ENCODE results near the gene SP2. TPM values are rescaled to one million over a fixed set of nuclear protein-coding genes. Genes with fewer than 3 reads are reported as not detected.

Gene SP2
- total RNA-seq, 2 donors from 2014 or later, result 23.7 to 24.2 TPM

- Mint-ChIP-seq H3K27ac (no peak overlapping the region), H3K4me1 (peaks cover 9% of the 10 kb centered on the region)
These were observed 41.9 kb downstream of the SP2 start for GRCh38 chr17:47937941-47938340.

DNA sequence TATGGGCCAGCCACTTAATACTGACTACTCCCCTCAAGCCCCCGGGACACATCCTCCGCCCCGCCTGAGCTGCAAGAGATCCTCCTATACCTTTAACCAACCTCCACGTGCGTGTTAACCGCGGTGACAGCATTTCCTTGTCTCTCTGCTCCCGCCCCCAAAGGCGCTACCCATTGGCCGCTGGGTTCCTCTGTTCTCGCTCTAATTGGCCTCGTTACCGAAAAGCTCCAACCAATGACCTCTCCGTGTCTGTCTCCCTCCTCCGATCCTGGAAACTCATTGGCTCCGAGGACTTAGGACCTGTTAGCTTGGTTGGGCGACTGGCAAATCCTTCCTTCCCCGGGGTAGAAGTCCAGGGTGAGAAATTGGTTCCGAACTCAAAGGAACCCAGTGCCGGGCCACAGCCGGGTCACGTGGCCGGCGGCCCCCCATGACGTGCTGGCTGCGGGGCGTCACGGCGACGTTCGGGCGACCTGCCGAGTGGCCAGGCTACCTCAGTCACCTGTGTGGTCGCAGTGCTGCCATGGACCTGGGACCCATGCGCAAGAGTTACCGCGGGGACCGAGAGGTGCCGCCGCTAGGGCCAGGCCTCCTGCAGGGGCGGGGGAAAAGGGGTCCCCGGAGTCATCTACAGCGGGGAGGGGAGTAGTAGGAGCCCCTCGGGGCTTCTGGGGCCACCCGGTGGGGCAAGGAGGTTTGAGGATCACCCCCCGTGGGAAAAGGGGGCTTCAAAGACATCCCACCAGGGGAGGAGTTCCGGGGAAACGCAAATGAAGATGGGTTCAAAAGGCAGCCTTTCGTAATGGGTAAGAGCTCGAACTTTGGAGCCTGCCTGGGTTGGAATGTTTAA is 45.4 kb downstream of the SP2 start, which contains the start of gene PNPO:
Gene PNPO (plus strand): TSS at position 326 of the 850 bp plus-strand sequence. CDS start 105 bp downstream, at position 431.
- peak within 1 kb of the TSS; percentile 54 for H3K27ac Mint-ChIP-seq
- H3K36me3 Mint-ChIP-seq (ENCODE audit: low read depth), result peaks cover 21% of the 10 kb centered on the region

More at GRCh38 chr17:47937941-47938340, 41.9 kb downstream of the SP2 start:
- Mint-ChIP-seq H3K36me3 (ENCODE audit: low read depth) (no peaks in the 10 kb centered on the region), H3K27me3 (no peaks in the 10 kb centered on the region), H3K4me3 (peak overlapping the region; percentile 0), H3K9me3 (peaks cover 3% of the 10 kb centered on the region)
- ATAC-seq (replicated peaks), result peak; percentile 1

GRCh38 chr17:47942096-47942510 is 46.1 kb downstream of the SP2 start:
- H3K27ac Mint-ChIP-seq, result peak overlapping the region; percentile 54
- H3K4me3 Mint-ChIP-seq, result peak overlapping the region; percentile 73
- peaks cover 27% of the 10 kb centered on the region for H3K36me3 Mint-ChIP-seq (ENCODE audit: low read depth)
- ATAC-seq (replicated peaks), result no peak
- peaks cover 3% of the 10 kb centered on the region for H3K9me3 Mint-ChIP-seq
- peaks cover 26% of the 10 kb centered on the region for H3K4me1 Mint-ChIP-seq
- H3K27me3 Mint-ChIP-seq, result no peaks in the 10 kb centered on the region

More for the DNA sequence above, 45.4 kb downstream of the SP2 start, which contains the start of gene PNPO:
- no peaks in the 10 kb centered on the region for H3K27me3 Mint-ChIP-seq
- H3K4me3 Mint-ChIP-seq, result peak within 1 kb of the TSS; percentile 73
- H3K4me1 Mint-ChIP-seq, result peaks cover 21% of the 10 kb centered on the region
- peak; percentile 99 for ATAC-seq (replicated peaks)
- peaks cover 3% of the 10 kb centered on the region for H3K9me3 Mint-ChIP-seq

GRCh38 chr17:47942568-47942967 is 46.5 kb downstream of the SP2 start:
- H3K4me3 Mint-ChIP-seq, result peak overlapping the region; percentile 73
- H3K27ac Mint-ChIP-seq, result peak overlapping the region; percentile 54
- H3K36me3 Mint-ChIP-seq (ENCODE audit: low read depth), result peaks cover 29% of the 10 kb centered on the region
- H3K4me1 Mint-ChIP-seq, result peaks cover 27% of the 10 kb centered on the region
- H3K9me3 Mint-ChIP-seq, result peaks cover 3% of the 10 kb centered on the region
- no peak for ATAC-seq (replicated peaks)
- H3K27me3 Mint-ChIP-seq, result no peaks in the 10 kb centered on the region

- peaks cover 46% of the 10 kb centered on the region for H3K36me3 Mint-ChIP-seq (ENCODE audit: low read depth)
- no peaks in the 10 kb centered on the region for H3K27me3 Mint-ChIP-seq
- H3K4me3 Mint-ChIP-seq, result peak overlapping the region; percentile 13
- peaks cover 3% of the 10 kb centered on the region for H3K9me3 Mint-ChIP-seq
- no peak for ATAC-seq (replicated peaks)
- H3K4me1 Mint-ChIP-seq, result peaks cover 33% of the 10 kb centered on the region
- peak overlapping the region; percentile 4 for H3K27ac Mint-ChIP-seq
These were observed 49.0 kb downstream of the SP2 start for GRCh38 chr17:47945080-47945479.

GRCh38 chr17:47945529-47946508 is 49.8 kb downstream of the SP2 start:
- Mint-ChIP-seq H3K4me3 (no peak overlapping the region), H3K36me3 (ENCODE audit: low read depth) (peaks cover 46% of the 10 kb centered on the region), H3K27me3 (no peaks in the 10 kb centered on the region), H3K27ac (peak overlapping the region; percentile 4), H3K9me3 (peaks cover 3% of the 10 kb centered on the region), H3K4me1 (peaks cover 31% of the 10 kb centered on the region)
- no peak for ATAC-seq (replicated peaks)

DNA sequence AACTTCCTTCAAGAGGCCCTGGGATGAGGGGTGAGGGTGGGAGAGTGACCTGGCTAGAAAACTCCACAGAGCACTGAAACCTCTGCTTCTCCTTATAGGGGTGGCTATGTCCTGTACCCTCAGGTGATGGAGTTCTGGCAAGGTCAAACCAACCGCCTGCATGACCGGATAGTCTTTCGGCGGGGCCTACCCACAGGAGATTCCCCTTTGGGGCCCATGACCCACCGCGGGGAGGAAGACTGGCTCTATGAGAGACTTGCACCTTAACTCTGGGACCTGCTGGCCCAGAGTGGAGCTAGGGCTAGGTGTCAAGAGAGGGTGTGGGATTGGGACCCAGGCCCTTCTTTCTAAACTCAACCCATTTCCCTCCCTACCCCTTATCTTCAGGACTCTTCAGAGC is 50.5 kb downstream of the SP2 start:
- no peak for ATAC-seq (replicated peaks)
- Mint-ChIP-seq H3K9me3 (no peaks in the 10 kb centered on the region), H3K36me3 (ENCODE audit: low read depth) (peaks cover 47% of the 10 kb centered on the region), H3K4me3 (no peak overlapping the region), H3K27ac (no peak overlapping the region), H3K4me1 (peaks cover 25% of the 10 kb centered on the region), H3K27me3 (no peaks in the 10 kb centered on the region)

GRCh38 chr17:47946929-47947397 is 50.9 kb downstream of the SP2 start:
- Mint-ChIP-seq H3K36me3 (ENCODE audit: low read depth) (peaks cover 51% of the 10 kb centered on the region), H3K27me3 (no peaks in the 10 kb centered on the region), H3K4me3 (no peak overlapping the region), H3K4me1 (peaks cover 25% of the 10 kb centered on the region), H3K27ac (no peak overlapping the region), H3K9me3 (no peaks in the 10 kb centered on the region)
- ATAC-seq (replicated peaks), result peak; percentile 95

GRCh38 chr17:47948706-47949196 is 52.7 kb downstream of the SP2 start:
- Mint-ChIP-seq H3K4me3 (peak overlapping the region; percentile 50), H3K4me1 (peaks cover 21% of the 10 kb centered on the region), H3K27me3 (no peaks in the 10 kb centered on the region), H3K27ac (peak overlapping the region; percentile 70), H3K9me3 (no peaks in the 10 kb centered on the region), H3K36me3 (ENCODE audit: low read depth) (peaks cover 58% of the 10 kb centered on the region)
- ATAC-seq (replicated peaks), result no peak

GRCh38 chr17:47949197-47949759 is 53.2 kb downstream of the SP2 start:
- Mint-ChIP-seq H3K9me3 (no peaks in the 10 kb centered on the region), H3K4me1 (peaks cover 20% of the 10 kb centered on the region), H3K36me3 (ENCODE audit: low read depth) (peaks cover 58% of the 10 kb centered on the region), H3K27me3 (no peaks in the 10 kb centered on the region), H3K4me3 (peak overlapping the region; percentile 50), H3K27ac (peak overlapping the region; percentile 70)
- ATAC-seq (replicated peaks), result peak; percentile 83

DNA sequence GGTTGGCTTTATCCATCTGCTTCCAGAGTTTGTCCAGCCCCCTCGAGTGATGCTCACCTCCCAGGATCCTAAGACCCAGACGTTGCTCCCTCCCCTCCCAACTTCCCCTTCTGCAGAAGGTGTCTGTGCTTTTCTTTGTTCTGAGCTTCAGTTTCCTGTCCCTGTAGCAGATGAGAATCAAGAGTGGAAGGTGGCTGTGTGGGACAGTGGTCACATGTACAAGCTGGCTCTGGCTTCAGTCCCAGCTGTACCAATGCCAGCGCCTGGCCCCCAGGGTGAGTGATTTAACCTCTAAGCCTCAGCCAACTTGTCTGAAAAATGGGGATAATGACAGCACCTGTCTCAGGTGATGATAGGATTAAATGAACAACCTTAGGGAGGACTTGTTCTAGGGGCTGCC is 53.9 kb downstream of the SP2 start:
- peaks cover 17% of the 10 kb centered on the region for H3K4me1 Mint-ChIP-seq
- ATAC-seq (replicated peaks), result no peak
- H3K36me3 Mint-ChIP-seq (ENCODE audit: low read depth), result peaks cover 52% of the 10 kb centered on the region
- H3K4me3 Mint-ChIP-seq, result peak overlapping the region; percentile 50
- H3K9me3 Mint-ChIP-seq, result no peaks in the 10 kb centered on the region
- H3K27ac Mint-ChIP-seq, result peak overlapping the region; percentile 70
- no peaks in the 10 kb centered on the region for H3K27me3 Mint-ChIP-seq

GRCh38 chr17:47950448-47950847 is 54.4 kb downstream of the SP2 start:
- peaks cover 13% of the 10 kb centered on the region for H3K4me1 Mint-ChIP-seq
- peaks cover 47% of the 10 kb centered on the region for H3K36me3 Mint-ChIP-seq (ENCODE audit: low read depth)
- no peaks in the 10 kb centered on the region for H3K9me3 Mint-ChIP-seq
- no peak overlapping the region for H3K27ac Mint-ChIP-seq
- H3K27me3 Mint-ChIP-seq, result no peaks in the 10 kb centered on the region
- no peak for ATAC-seq (replicated peaks)
- no peak overlapping the region for H3K4me3 Mint-ChIP-seq

DNA sequence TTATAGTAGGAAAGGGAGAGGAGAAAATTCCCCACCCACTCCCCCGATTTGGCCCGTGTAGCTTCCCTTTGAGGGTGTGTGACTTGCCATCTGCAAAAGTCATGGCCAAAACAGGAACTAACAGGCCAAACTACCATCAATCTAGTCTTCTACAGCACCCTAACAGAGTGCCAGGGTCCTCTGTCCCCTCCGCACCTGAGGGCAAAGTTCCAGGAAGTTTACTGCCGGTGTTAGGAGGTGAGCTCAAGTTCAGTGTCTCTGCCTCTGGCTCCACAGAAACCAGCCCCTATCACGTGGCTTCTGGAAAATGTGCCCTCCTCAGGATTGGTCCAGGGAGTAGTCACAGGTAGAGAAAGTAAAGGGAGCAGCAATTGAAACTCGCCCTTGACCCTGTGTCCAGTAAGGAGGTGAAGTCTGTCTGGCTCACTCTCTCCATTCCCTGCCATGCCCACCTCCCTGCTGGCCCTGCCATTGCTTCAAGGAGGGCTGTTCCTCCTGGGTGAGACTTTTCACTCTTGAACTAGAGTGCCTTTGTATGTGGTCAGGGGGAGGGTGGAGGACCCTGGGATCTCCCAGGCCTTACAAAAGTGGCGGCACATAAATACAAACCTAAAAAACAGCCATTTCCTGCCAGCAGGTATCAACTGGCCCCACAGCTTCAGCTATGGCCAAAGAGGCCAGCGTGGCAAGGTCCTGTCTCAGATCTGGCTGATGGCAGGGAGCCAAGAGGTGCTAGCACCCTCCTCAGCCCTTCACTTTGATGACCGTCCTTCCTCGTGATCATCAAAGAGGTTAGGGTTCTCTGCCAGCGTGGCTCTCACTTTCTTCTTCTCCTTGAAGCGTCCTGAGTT is 56.4 kb downstream of the SP2 start:
- H3K27ac Mint-ChIP-seq, result no peak overlapping the region

More for the DNA sequence above, 56.4 kb downstream of the SP2 start:
- peaks cover 8% of the 10 kb centered on the region for H3K4me1 Mint-ChIP-seq
- H3K4me3 Mint-ChIP-seq, result no peak overlapping the region
- H3K36me3 Mint-ChIP-seq (ENCODE audit: low read depth), result peaks cover 29% of the 10 kb centered on the region
- H3K27me3 Mint-ChIP-seq, result no peaks in the 10 kb centered on the region
- no peaks in the 10 kb centered on the region for H3K9me3 Mint-ChIP-seq
- no peak for ATAC-seq (replicated peaks)
